ENCODE measurements around the gene PLXNA4. TPM values are rescaled to one million over a fixed set of nuclear protein-coding genes. Genes with fewer than 3 reads are reported as not detected.

PLXNA4 gene
- total RNA-seq, 1 experiment from 2014 or later = 0.10 TPM

GRCh38 chr7:132311733-132312132, 264.5 kb downstream of the PLXNA4 start:
- Histone ChIP-seq H3K36me3 (ENCODE audit: control insufficient read depth, insufficient read depth, low read length) (no peaks in the 10 kb centered on the region), H3K27me3 (ENCODE audit: control insufficient read depth, insufficient read depth, low read length) (peaks cover 3% of the 10 kb centered on the region; the same call in 1 of the 2 replicates), H3K9me3 (ENCODE audit: control insufficient read depth, insufficient read depth, low read depth, low read length) (no peaks in the 10 kb centered on the region), H3K4me1 (ENCODE audit: control insufficient read depth, insufficient read depth, low read length) (no peaks in the 10 kb centered on the region), H3K27ac (ENCODE audit: low read length) (no peak overlapping the region), H3K4me3 (ENCODE audit: low read depth in 2 of 2, low read length in 2 of 2) (no peak overlapping the region)
- in situ Hi-C loops (cut with HindIII; ENCODE audit: low pct_unique_long_range_greater_than_20kb, low sequenced_read_pairs) (no loop called here), intact Hi-C loops (cut with micrococcal nuclease; ENCODE audit: unreplicated experiment) (no loop called here)
- DNase-seq (ENCODE audit: low read depth, low spot score) (no peak), ATAC-seq (no peak)
- ChIA-PET CTCF (no interaction called here), POLR2A (no interaction called here)
- no TSS peak for BruUV-seq (replicated peaks)
- TF ChIP-seq SIN3A (IDR thresholded peaks at IDR 0.05; ENCODE audit: borderline replicate concordance, insufficient read depth, low read depth, low read length) (no peak), CTCF (IDR thresholded peaks at IDR 0.05) (no peak), TCF7L2 (IDR thresholded peaks at IDR 0.05; ENCODE audit: low read depth, low read length) (no peak), POLR2AphosphoS5 (IDR thresholded peaks at IDR 0.05; ENCODE audit: low read depth, low read length) (no peak), REST (IDR thresholded peaks at IDR 0.05; ENCODE audit: insufficient read depth in 1 of 2, low read depth in 2 of 2, low read length in 1 of 2) (no peak)

- no peak overlapping the region for H3K4me3 ChIP-seq (ENCODE audit: low read depth in 2 of 2, low read length in 2 of 2)
- no peaks in the 10 kb centered on the region for H3K4me1 ChIP-seq (ENCODE audit: control insufficient read depth, insufficient read depth, low read length)
- in situ Hi-C loops (cut with HindIII; ENCODE audit: low pct_unique_long_range_greater_than_20kb, low sequenced_read_pairs) (no loop called here), intact Hi-C loops (cut with micrococcal nuclease; ENCODE audit: unreplicated experiment) (no loop called here)
- peaks cover 3% of the 10 kb centered on the region; the same call in 1 of the 2 replicates for H3K27me3 ChIP-seq (ENCODE audit: control insufficient read depth, insufficient read depth, low read length)
- no peak overlapping the region for H3K27ac ChIP-seq (ENCODE audit: low read length)
- no peaks in the 10 kb centered on the region for H3K36me3 ChIP-seq (ENCODE audit: control insufficient read depth, insufficient read depth, low read length)
- no peak for TF ChIP-seq POLR2AphosphoS5 (IDR thresholded peaks at IDR 0.05; ENCODE audit: low read depth, low read length)
- TF ChIP-seq SIN3A (IDR thresholded peaks at IDR 0.05; ENCODE audit: borderline replicate concordance, insufficient read depth, low read depth, low read length) = no peak
- TF ChIP-seq CTCF (IDR thresholded peaks at IDR 0.05) = no peak
- no peak for TF ChIP-seq TCF7L2 (IDR thresholded peaks at IDR 0.05; ENCODE audit: low read depth, low read length)
- no peak for TF ChIP-seq REST (IDR thresholded peaks at IDR 0.05; ENCODE audit: insufficient read depth in 1 of 2, low read depth in 2 of 2, low read length in 1 of 2)
- DNase-seq (ENCODE audit: low read depth, low spot score) (no peak), ATAC-seq (no peak)
- ChIA-PET POLR2A (no interaction called here), CTCF (no interaction called here)
- no TSS peak for BruUV-seq (replicated peaks)
- no peaks in the 10 kb centered on the region for H3K9me3 ChIP-seq (ENCODE audit: control insufficient read depth, insufficient read depth, low read depth, low read length)
These were observed 267.0 kb downstream of the PLXNA4 start for GRCh38 chr7:132309102-132309805.

Measured in Panc1 (cell line).